HCT116 (cell line): ENCODE data around the gene HHLA2. TPM values are rescaled to one million over a fixed set of nuclear protein-coding genes. Genes with fewer than 3 reads are reported as not detected.

Experiments used
- ATAC-seq: fragments of 200-7000 bp; cut with Tn5 transposase; 2 replicates; pipeline ENCODE4 v1.9.1; 2020; ENCODE audit warnings: mild to moderate bottlenecking, moderate library complexity
- BruUV-seq: library from RNA; stranded (reverse); fragments of 400-500 nt; replicated peaks from 2 replicates; lab custom pipeline; 2021; lab: Mats Ljungman, UMichigan
- CTCF ChIA-PET: fragments of 300-600 bp; sonication (Branson Sonifier 250); formaldehyde crosslinking; loops from one replicate; lab custom pipeline; 2021; ENCODE audit warnings: antibody characterized with exemption; lab: Charles Lee
- POLR2A ChIA-PET: fragments of 300-600, 350-600 bp; sonication (Branson Sonifier 250); formaldehyde crosslinking; loops from one replicate; lab custom pipeline; 2021; ENCODE audit warnings: antibody characterized with exemption; lab: Charles Lee
- RAD21 ChIA-PET, 2 experiments: fragments of 300-600 bp; sonication (Branson Sonifier 250); formaldehyde crosslinking; loops; one replicate each; lab custom pipeline; 2023; ENCODE audit warnings: low total read pairs in 2 of 2; ENCODE audit not compliant: uncharacterized antibody in 2 of 2, unreplicated experiment in 2 of 2, low non-redundant PET in 1 of 2; lab: Charles Lee
- DNase-seq: peaks from one replicate; pipeline ENCODE4 v3.0.0-alpha.2; 2010; ENCODE audit warnings: low read depth, low spot score
- H2AFZ ChIP-seq: fragments of 200-600 bp; shearing (Covaris generic), sonication (generic); 2 replicates; pipeline ENCODE4 v1.6.1; 2017; ENCODE audit warnings: low read depth, mixed run types, mixed read lengths, antibody characterized with exemption, low read length; ENCODE audit not compliant: poor library complexity, severe bottlenecking
- H3K27ac ChIP-seq: 2 replicates; pipeline ENCODE4 v1.5.1; 2012; ENCODE audit warnings: low read depth, low read length
- H3K27me3 ChIP-seq: fragments of 200-600 bp; sonication (generic); 2 replicates; pipeline ENCODE4 v1.6.1; 2016; ENCODE audit warnings: mixed run types, low read length, mixed read lengths; ENCODE audit not compliant: insufficient read depth
- H3K36me3 ChIP-seq, 2 experiments: fragments of 200-500 bp in 1 of 2; fragments of 200-600 bp in 1 of 2; sonication (Bioruptor generic) in 1 of 2; sonication (generic) in 1 of 2; 2 replicates each; pipeline versions ENCODE4 v1.5.1 to v1.6.1; 2014 to 2016; ENCODE audit warnings: low read length in 2 of 2, inconsistent platforms in 1 of 2, mixed read lengths in 1 of 2, mixed run types in 1 of 2; ENCODE audit not compliant: insufficient read depth in 2 of 2, control insufficient read depth in 1 of 2
- H3K4me1 ChIP-seq, 2 experiments: fragments of 200-600 bp in 1 of 2; sonication (generic) in 1 of 2; 2 replicates each; pipeline versions ENCODE4 v1.5.1 to v1.6.1; 2012 to 2017; ENCODE audit warnings: low read length in 2 of 2, inconsistent platforms in 1 of 2, mild to moderate bottlenecking in 1 of 2, mixed read lengths in 1 of 2, mixed run types in 1 of 2, moderate library complexity in 1 of 2; ENCODE audit not compliant: insufficient read depth in 2 of 2, control insufficient read depth in 1 of 2
- H3K4me2 ChIP-seq: fragments of 200-600 bp; sonication (generic); 2 replicates; pipeline ENCODE4 v1.6.1; 2017; ENCODE audit warnings: mixed run types, low read length, mixed read lengths
- H3K4me3 ChIP-seq, 2 experiments: fragments of 200-600 bp in 1 of 2; sonication (generic) in 1 of 2; replicated peaks in 1 of 2; 2 replicates each; pipeline ENCODE4 v1.5.1; 2011 to 2016; ENCODE audit warnings: low read length in 2 of 2, control low read depth in 1 of 2, low read depth in 1 of 2, mild to moderate bottlenecking in 1 of 2, mixed read lengths in 1 of 2, mixed run types in 1 of 2
- H3K79me2 ChIP-seq: fragments of 200-600 bp; sonication (generic); 2 replicates; pipeline ENCODE4 v1.6.1; 2017; ENCODE audit warnings: mild to moderate bottlenecking, mixed run types, low read length, moderate library complexity, mixed read lengths; ENCODE audit not compliant: insufficient read depth
- H3K9ac ChIP-seq: fragments of 200-600 bp; sonication (generic); 2 replicates; pipeline ENCODE4 v1.6.1; 2016; ENCODE audit warnings: low read length, mixed read lengths
- H3K9me2 ChIP-seq: fragments of 200-600 bp; sonication (generic), shearing (Covaris generic); 2 replicates; pipeline ENCODE4 v1.6.1; 2017; ENCODE audit warnings: mixed run types, mild to moderate bottlenecking, moderate library complexity; ENCODE audit not compliant: insufficient read depth
- H3K9me3 ChIP-seq, 2 experiments: fragments of 200-500 bp in 1 of 2; fragments of 200-600 bp in 1 of 2; sonication (Bioruptor generic) in 1 of 2; sonication (generic) in 1 of 2; 2 replicates each; pipeline ENCODE4 v1.6.1; 2014 to 2017; ENCODE audit warnings: low read length in 2 of 2, mixed read lengths in 2 of 2, inconsistent platforms in 1 of 2, low read depth in 1 of 2, mild to moderate bottlenecking in 1 of 2, mixed run types in 1 of 2, moderate library complexity in 1 of 2; ENCODE audit not compliant: control insufficient read depth in 1 of 2, insufficient read depth in 1 of 2
- H4K20me1 ChIP-seq: fragments of 200-600 bp; sonication (generic), shearing (Covaris generic); 2 replicates; pipeline ENCODE4 v1.6.1; 2017; ENCODE audit warnings: mixed run types, mild to moderate bottlenecking, moderate library complexity; ENCODE audit not compliant: insufficient read depth
- CEBPB ChIP-seq: IDR thresholded peaks from 2 replicates; pipeline ENCODE4 v1.6.1; 2012; ENCODE audit warnings: low read depth
- EGR1 ChIP-seq: IDR thresholded peaks from 2 replicates; pipeline ENCODE4 v1.6.1; 2012; ENCODE audit warnings: low read depth
- ELF1 ChIP-seq: IDR thresholded peaks from 2 replicates; pipeline ENCODE4 v1.6.1; 2012; ENCODE audit warnings: low read depth, borderline replicate concordance
- EZH2 ChIP-seq: fragments of 200-600 bp; sonication (generic); IDR thresholded peaks from 2 replicates; pipeline ENCODE4 v1.6.1; 2017; ENCODE audit warnings: antibody characterized with exemption, mixed run types
- FOSL1 ChIP-seq: IDR thresholded peaks from 2 replicates; pipeline ENCODE4 v1.6.1; 2012; ENCODE audit warnings: low read depth
- JUND ChIP-seq: IDR thresholded peaks from 2 replicates; pipeline ENCODE4 v1.6.1; 2012
- RAD21 ChIP-seq: IDR thresholded peaks from 2 replicates; pipeline ENCODE4 v1.6.1; 2012; ENCODE audit warnings: low read depth, mild to moderate bottlenecking
- REST ChIP-seq: IDR thresholded peaks from 2 replicates; pipeline ENCODE4 v1.6.1; 2012; ENCODE audit warnings: low read depth
- SIN3A ChIP-seq: IDR thresholded peaks from 2 replicates; pipeline ENCODE4 v1.6.1; 2012; ENCODE audit warnings: low read depth
- SRF ChIP-seq: IDR thresholded peaks from 2 replicates; pipeline ENCODE4 v1.6.1; 2012; ENCODE audit warnings: low read depth
- YY1 ChIP-seq: IDR thresholded peaks from 2 replicates; pipeline ENCODE4 v1.6.1; 2011; ENCODE audit warnings: low read length, low read depth, moderate library complexity, mild to moderate bottlenecking; ENCODE audit not compliant: insufficient replicate concordance; ENCODE audit errors: extremely low read depth
- ZFX ChIP-seq: fragments of 450-650 bp; IDR thresholded peaks from 2 replicates; pipeline ENCODE4 v1.6.1; 2017
- ZNF274 ChIP-seq: fragments of 200-500 bp; sonication (Bioruptor generic); IDR thresholded peaks from 2 replicates; pipeline ENCODE4 v1.6.1; 2014; ENCODE audit warnings: mild to moderate bottlenecking, low read depth, low read length, inconsistent platforms
- intact Hi-C: fragments of 100-400 bp; cut with micrococcal nuclease; formaldehyde crosslinking; loops from 2 replicates; pipeline ENCODE4 v1.10.0; 2022
- total RNA-seq: library from RNA; stranded (reverse); gene quantifications from one replicate; pipeline ENCODE4 v1.2.1, GENCODE V29; 2021; ENCODE audit not compliant: unreplicated experiment

The HHLA2 gene
- total RNA-seq, 1 experiment from 2014 or later, result not detected

GRCh38 chr3:108251265-108251664 lies 45.1 kb upstream of the HHLA2 start:
- TF ChIP-seq FOSL1, result no peak
- no peak for TF ChIP-seq EGR1
- no peak for TF ChIP-seq CEBPB
- no peak for TF ChIP-seq ZNF274
- TF ChIP-seq SIN3A, result no peak
- no peak for TF ChIP-seq SRF
- TF ChIP-seq REST, result no peak
- no peak for TF ChIP-seq ZFX
- BruUV-seq, result no TSS peak

GRCh38 chr3:108251844-108252243 lies 44.5 kb upstream of the HHLA2 start:
- CTCF ChIA-PET, result no interaction called here
- intact Hi-C loops, result no loop called here
- RAD21 ChIA-PET, result no interaction called here
- no peaks in the 10 kb centered on the region for H3K27me3 ChIP-seq
- H3K4me3 ChIP-seq, result no peak overlapping the region
- no TSS peak for BruUV-seq
- no peaks in the 10 kb centered on the region for H3K9me3 ChIP-seq
- no peak overlapping the region for H3K4me2 ChIP-seq
- POLR2A ChIA-PET, result no interaction called here
- no peak overlapping the region for H2AFZ ChIP-seq
- no peak for ATAC-seq
- no peaks in the 10 kb centered on the region for H3K4me1 ChIP-seq
- H4K20me1 ChIP-seq, result no peaks in the 10 kb centered on the region
- no peak for DNase-seq
- no peaks in the 10 kb centered on the region for H3K36me3 ChIP-seq
- H3K9ac ChIP-seq, result no peak overlapping the region
- no peak overlapping the region for H3K27ac ChIP-seq
- no peaks in the 10 kb centered on the region for H3K79me2 ChIP-seq
- no peaks in the 10 kb centered on the region for H3K9me2 ChIP-seq
- TF ChIP-seq YY1 (no peak), RAD21 (no peak), CEBPB (no peak), EZH2 (no peak), ELF1 (no peak), FOSL1 (no peak), SRF (no peak), REST (no peak), SIN3A (no peak), JUND (no peak)

More at GRCh38 chr3:108251265-108251664, 45.1 kb upstream of the HHLA2 start:
- no peaks in the 10 kb centered on the region for H3K9me2 ChIP-seq
- intact Hi-C loops, result no loop called here
- ChIA-PET POLR2A (no interaction called here), CTCF (no interaction called here), RAD21 (no interaction called here)
- DNase-seq, result no peak
- H3K27ac ChIP-seq, result no peak overlapping the region
- no peaks in the 10 kb centered on the region for H3K36me3 ChIP-seq
- no peaks in the 10 kb centered on the region for H3K27me3 ChIP-seq
- H3K79me2 ChIP-seq, result no peaks in the 10 kb centered on the region
- no peaks in the 10 kb centered on the region for H3K9me3 ChIP-seq
- no peaks in the 10 kb centered on the region for H4K20me1 ChIP-seq
- no peak overlapping the region for H3K4me3 ChIP-seq
- no peak for ATAC-seq
- H2AFZ ChIP-seq, result no peak overlapping the region
- no peaks in the 10 kb centered on the region for H3K4me1 ChIP-seq
- no peak overlapping the region for H3K9ac ChIP-seq
- no peak overlapping the region for H3K4me2 ChIP-seq
